CD8-positive, alpha-beta memory T cell (primary cell): ENCODE data around the gene MARCHF2. TPM values are rescaled to one million over a fixed set of nuclear protein-coding genes. Genes with fewer than 3 reads are reported as not detected.
"Not testable (repeated sequence)": the region's sequence is repeated elsewhere in the genome, so short reads cannot be mapped to it uniquely, and the experiment has no call there.

Experiments
- CTCF ChIA-PET: fragments of 350-600 bp; sonication (Branson Sonifier 250); formaldehyde crosslinking; loops from one replicate; lab custom pipeline; 2021; ENCODE audit warnings: antibody characterized with exemption; lab: Charles Lee
- POLR2A ChIA-PET: fragments of 350-600 bp; sonication (Branson Sonifier 250); formaldehyde crosslinking; loops from one replicate; lab custom pipeline; 2021; ENCODE audit warnings: antibody characterized with exemption; lab: Charles Lee
- DNase-seq, 5 donors: peaks; one replicate each; pipeline versions ENCODE4 v3.0.0 to v3.0.0-alpha.2; 2020 to 2022; ENCODE audit warnings: mixed read lengths in 1 of 5
- H3K27ac ChIP-seq: one replicate; pipeline ENCODE4 v1.7.0; 2013; ENCODE audit warnings: low read depth, mild to moderate bottlenecking, low read length, moderate library complexity
- H3K27me3 ChIP-seq: 2 replicates; pipeline ENCODE4 v1.7.0; 2013; ENCODE audit warnings: low read length, mild to moderate bottlenecking; ENCODE audit not compliant: insufficient read depth, poor library complexity, severe bottlenecking
- H3K36me3 ChIP-seq: 2 replicates; pipeline ENCODE4 v1.7.0; 2013; ENCODE audit warnings: mild to moderate bottlenecking, low read length, moderate library complexity; ENCODE audit not compliant: insufficient read depth
- H3K4me1 ChIP-seq: 2 replicates; pipeline ENCODE4 v1.7.0; 2013; ENCODE audit warnings: mild to moderate bottlenecking, low read length, moderate library complexity; ENCODE audit not compliant: insufficient read depth
- H3K4me3 ChIP-seq: 2 replicates; pipeline ENCODE4 v1.7.0; 2013; ENCODE audit warnings: mild to moderate bottlenecking, low read length
- H3K9me3 ChIP-seq: 2 replicates; pipeline ENCODE4 v1.7.0; 2013; ENCODE audit warnings: mild to moderate bottlenecking, low read length
- H3K27ac Mint-ChIP-seq, 8 donors: one replicate each; pipeline ENCODE4 v1.8.0; 2020 to 2021; ENCODE audit warnings: mixed read lengths in 8 of 8, mild to moderate bottlenecking in 6 of 8, inconsistent platforms in 3 of 8, moderate library complexity in 3 of 8
- H3K27me3 Mint-ChIP-seq, 2 donors: one replicate each; pipeline ENCODE4 v1.8.0; 2020 to 2021; ENCODE audit warnings: mixed read lengths in 2 of 2, mild to moderate bottlenecking in 1 of 2, moderate library complexity in 1 of 2
- H3K36me3 Mint-ChIP-seq, 3 donors: one replicate each; pipeline ENCODE4 v1.8.0; 2020 to 2021; ENCODE audit warnings: mixed read lengths in 3 of 3, inconsistent platforms in 1 of 3, mild to moderate bottlenecking in 1 of 3
- H3K4me1 Mint-ChIP-seq, 3 donors: one replicate each; pipeline ENCODE4 v1.8.0; 2020 to 2021; ENCODE audit warnings: mixed read lengths in 3 of 3, inconsistent platforms in 1 of 3, mild to moderate bottlenecking in 1 of 3
- H3K4me3 Mint-ChIP-seq, 7 donors: one replicate each; pipeline ENCODE4 v1.8.0; 2020 to 2021; ENCODE audit warnings: mixed read lengths in 7 of 7, mild to moderate bottlenecking in 6 of 7, moderate library complexity in 4 of 7, inconsistent platforms in 2 of 7
- H3K9me3 Mint-ChIP-seq, 5 donors: one replicate each; pipeline ENCODE4 v1.8.0; 2020 to 2022; ENCODE audit warnings: mixed read lengths in 5 of 5, mild to moderate bottlenecking in 3 of 5, moderate library complexity in 2 of 5, inconsistent platforms in 1 of 5
- polyA plus RNA-seq: library from polyadenylated mRNA; unstranded; fragments of 300-500 nt; fragmentation: Illumina TruSeq; gene quantifications from one replicate; pipeline ENCODE4 v1.2.3, GENCODE V29; 2021
- total RNA-seq, 2 experiments: library from RNA; stranded (reverse); gene quantifications; one replicate each; pipeline ENCODE4 v1.2.3, GENCODE V29; 2021

The MARCHF2 gene
- total and polyA plus RNA-seq, 3 experiments from 2014 or later, result 13.1 to 51.0 (median 14.1) TPM

- DNase-seq, result no peak
- Mint-ChIP-seq H3K27me3 (peaks cover 12 to 25% of the 10 kb centered on the region in 2 donors), H3K27ac (no peak overlapping the region), H3K4me1 (no peaks in the 10 kb centered on the region), H3K9me3 (no peaks in the 10 kb centered on the region), H3K4me3 (no peak overlapping the region), H3K36me3 (no peaks in the 10 kb centered on the region)
- Histone ChIP-seq H3K27ac (peak overlapping the region; percentile 31), H3K4me1 (no peaks in the 10 kb centered on the region), H3K9me3 (no peaks in the 10 kb centered on the region), H3K36me3 (no peaks in the 10 kb centered on the region), H3K27me3 (no peaks in the 10 kb centered on the region), H3K4me3 (no peak overlapping the region)
- ChIA-PET CTCF (interaction anchor here (0.7 kb wide), 1 partner anchor 17 kb away, joined by 3 read pairs; no protein-coding TSS in a partner anchor), POLR2A (no interaction called here)
These were observed 41.9 kb upstream of the MARCHF2 start for GRCh38 chr19:8371011-8371804.

- Histone ChIP-seq H3K36me3 (no peaks in the 10 kb centered on the region), H3K9me3 (no peaks in the 10 kb centered on the region), H3K27ac (no peak overlapping the region), H3K4me3 (no peak overlapping the region), H3K4me1 (no peaks in the 10 kb centered on the region), H3K27me3 (no peaks in the 10 kb centered on the region)
- Mint-ChIP-seq H3K9me3 (no peaks in the 10 kb centered on the region), H3K27me3 (peaks cover 0 to 4% of the 10 kb centered on the region in 2 donors), H3K27ac (no peak overlapping the region), H3K4me1 (peaks cover 6% of the 10 kb centered on the region in 3 donors), H3K36me3 (peaks cover 0 to 2% (median 0%) of the 10 kb centered on the region in 3 donors), H3K4me3 (peak overlapping the region in 1 of 7 donors; percentile 27)
- no peak for DNase-seq
- ChIA-PET CTCF (interaction anchor here (0.9 kb wide), 1 partner anchor 14 kb away, joined by 3 read pairs; no protein-coding TSS in a partner anchor), POLR2A (no interaction called here)
These were observed 39.0 kb upstream of the MARCHF2 start for GRCh38 chr19:8373867-8374813.

- H3K27me3 ChIP-seq, H3K27ac Mint-ChIP-seq, H3K4me1 ChIP-seq, H3K4me3 Mint-ChIP-seq, DNase-seq, H3K4me1 Mint-ChIP-seq, H3K4me3 ChIP-seq, CTCF ChIA-PET, POLR2A ChIA-PET, H3K27ac ChIP-seq, H3K36me3 ChIP-seq, H3K27me3 Mint-ChIP-seq, H3K9me3 ChIP-seq, H3K9me3 Mint-ChIP-seq, H3K36me3 Mint-ChIP-seq: not testable (repeated sequence)
These were observed 37.3 kb upstream of the MARCHF2 start for GRCh38 chr19:8375766-8376165.

GRCh38 chr19:8376373-8376974 lies 36.6 kb upstream of the MARCHF2 start:
- H3K4me1 ChIP-seq, H3K9me3 ChIP-seq, DNase-seq, H3K36me3 Mint-ChIP-seq, H3K27ac ChIP-seq, H3K4me3 ChIP-seq, H3K27me3 Mint-ChIP-seq, H3K4me3 Mint-ChIP-seq, H3K9me3 Mint-ChIP-seq, CTCF ChIA-PET, H3K27me3 ChIP-seq, H3K36me3 ChIP-seq, H3K4me1 Mint-ChIP-seq, H3K27ac Mint-ChIP-seq: not testable (repeated sequence)
- POLR2A ChIA-PET, result interaction anchor here (0.6 kb wide), 1 partner anchor 910 kb away, joined by 4 read pairs; no protein-coding TSS in a partner anchor

GRCh38 chr19:8377598-8377997 lies 35.5 kb upstream of the MARCHF2 start:
- ChIA-PET POLR2A (interaction anchor here (0.7 kb wide), 1 partner anchor 8 kb away, joined by 7 read pairs; no protein-coding TSS in a partner anchor), CTCF (interaction anchor here (1.7 kb wide), 1 partner anchor 10 kb away, joined by 3 read pairs; no protein-coding TSS in a partner anchor)
- H3K36me3 ChIP-seq, result no peaks in the 10 kb centered on the region
- H3K4me3 Mint-ChIP-seq, result no peak overlapping the region
- H3K36me3 Mint-ChIP-seq, result peaks cover 0 to 5% (median 2%) of the 10 kb centered on the region in 3 donors
- H3K27ac Mint-ChIP-seq, result peak overlapping the region in 1 of 8 donors; percentile 32
- DNase-seq, result no peak
- H3K9me3 ChIP-seq, result no peaks in the 10 kb centered on the region
- no peaks in the 10 kb centered on the region for H3K27me3 ChIP-seq
- H3K9me3 Mint-ChIP-seq, result no peaks in the 10 kb centered on the region
- peaks cover 6% of the 10 kb centered on the region in 3 donors for H3K4me1 Mint-ChIP-seq
- no peak overlapping the region for H3K4me3 ChIP-seq
- H3K4me1 ChIP-seq, result no peaks in the 10 kb centered on the region
- peaks cover 0 to 4% of the 10 kb centered on the region in 2 donors for H3K27me3 Mint-ChIP-seq
- no peak overlapping the region for H3K27ac ChIP-seq

- DNase-seq, H3K4me3 Mint-ChIP-seq, H3K4me1 ChIP-seq, H3K27ac ChIP-seq, H3K9me3 ChIP-seq, H3K4me1 Mint-ChIP-seq, POLR2A ChIA-PET, H3K27me3 ChIP-seq, H3K9me3 Mint-ChIP-seq, H3K36me3 Mint-ChIP-seq, H3K36me3 ChIP-seq, H3K27me3 Mint-ChIP-seq, H3K4me3 ChIP-seq: not testable (repeated sequence)
- peak overlapping the region in 2 of 8 donors; percentile 38 to 42 for H3K27ac Mint-ChIP-seq
- CTCF ChIA-PET, result interaction anchor here (0.6 kb wide), 1 partner anchor 100 kb away, joined by 3 read pairs; no protein-coding TSS in a partner anchor
These were observed 33.8 kb upstream of the MARCHF2 start for GRCh38 chr19:8379156-8379891.

- H3K27ac ChIP-seq, H3K4me1 Mint-ChIP-seq, CTCF ChIA-PET, H3K9me3 Mint-ChIP-seq, H3K36me3 Mint-ChIP-seq, H3K36me3 ChIP-seq, H3K4me3 Mint-ChIP-seq, H3K27ac Mint-ChIP-seq, H3K27me3 ChIP-seq, DNase-seq, H3K27me3 Mint-ChIP-seq, H3K9me3 ChIP-seq, H3K4me1 ChIP-seq, POLR2A ChIA-PET, H3K4me3 ChIP-seq: not testable (repeated sequence)
These were observed 28.5 kb upstream of the MARCHF2 start for GRCh38 chr19:8384569-8384968.
